ENCODE data around the gene UQCC3.
"Not testable (repeated sequence)": the region's sequence is repeated elsewhere in the genome, so short reads cannot be mapped to it uniquely, and the experiment has no call there.

UQCC3 gene, protein sequence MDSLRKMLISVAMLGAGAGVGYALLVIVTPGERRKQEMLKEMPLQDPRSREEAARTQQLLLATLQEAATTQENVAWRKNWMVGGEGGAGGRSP

DNA sequence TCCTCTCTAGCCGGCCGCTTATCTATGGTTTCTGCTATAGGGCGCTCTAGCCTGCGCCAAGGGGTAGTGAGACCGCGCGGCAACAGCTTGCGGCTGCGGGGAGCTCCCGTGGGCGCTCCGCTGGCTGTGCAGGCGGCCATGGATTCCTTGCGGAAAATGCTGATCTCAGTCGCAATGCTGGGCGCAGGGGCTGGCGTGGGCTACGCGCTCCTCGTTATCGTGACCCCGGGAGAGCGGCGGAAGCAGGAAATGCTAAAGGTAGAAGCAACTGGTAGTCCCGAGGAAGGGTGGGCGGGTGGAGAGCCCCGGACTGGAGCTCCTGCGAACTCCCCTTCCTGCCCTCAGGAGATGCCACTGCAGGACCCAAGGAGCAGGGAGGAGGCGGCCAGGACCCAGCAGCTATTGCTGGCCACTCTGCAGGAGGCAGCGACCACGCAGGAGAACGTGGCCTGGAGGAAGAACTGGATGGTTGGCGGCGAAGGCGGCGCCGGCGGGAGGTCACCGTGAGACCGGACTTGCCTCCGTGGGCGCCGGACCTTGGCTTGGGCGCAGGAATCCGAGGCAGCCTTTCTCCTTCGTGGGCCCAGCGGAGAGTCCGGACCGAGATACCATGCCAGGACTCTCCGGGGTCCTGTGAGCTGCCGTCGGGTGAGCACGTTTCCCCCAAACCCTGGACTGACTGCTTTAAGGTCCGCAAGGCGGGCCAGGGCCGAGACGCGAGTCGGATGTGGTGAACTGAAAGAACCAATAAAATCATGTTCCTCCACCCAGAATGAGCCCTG, at the start of gene UQCC3, which contains the start of gene LBHD1:
TSS of gene UQCC3 (plus strand) at position 66 of the 782 bp plus-strand sequence. CDS start at position 139, 73 bp downstream.
TSS of gene LBHD1 (minus strand) at position 660 of the 782 bp plus-strand sequence. CDS start 2,236 bp downstream, outside the sequence.
- peak; percentile 86 for DNase-seq (ENCODE audit: low spot score)

DNA sequence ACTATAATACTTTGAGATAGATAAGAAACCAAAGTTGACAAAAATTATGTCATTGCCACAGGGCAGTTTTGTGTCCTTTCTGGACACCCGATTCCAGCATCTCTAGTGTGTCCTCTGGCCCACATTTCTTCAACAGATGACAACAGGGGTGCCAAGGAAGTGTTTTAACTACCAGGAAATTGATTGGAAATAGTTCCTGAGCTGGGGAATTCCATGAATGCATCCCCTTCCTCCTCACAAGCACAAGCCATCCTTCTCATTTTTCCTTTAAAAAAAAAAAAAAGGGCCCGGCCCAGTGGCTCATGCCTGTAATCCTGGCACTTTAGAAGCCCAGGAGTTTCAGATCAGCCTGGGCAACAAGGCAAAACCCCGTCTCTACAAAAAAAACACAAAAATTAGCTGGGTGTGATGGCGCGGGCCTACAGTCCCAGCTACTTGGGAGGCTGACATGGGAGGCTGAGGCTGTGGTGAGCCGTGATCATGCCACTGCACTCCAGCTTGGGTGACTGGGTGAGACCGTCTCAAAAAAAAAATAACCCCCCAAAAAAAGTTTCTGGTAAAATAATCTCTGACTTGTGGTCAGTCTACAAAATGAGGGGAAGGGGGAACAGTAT, 48.9 kb upstream of the UQCC3 start:
- DNase-seq (ENCODE audit: low spot score) = no peak

DNA sequence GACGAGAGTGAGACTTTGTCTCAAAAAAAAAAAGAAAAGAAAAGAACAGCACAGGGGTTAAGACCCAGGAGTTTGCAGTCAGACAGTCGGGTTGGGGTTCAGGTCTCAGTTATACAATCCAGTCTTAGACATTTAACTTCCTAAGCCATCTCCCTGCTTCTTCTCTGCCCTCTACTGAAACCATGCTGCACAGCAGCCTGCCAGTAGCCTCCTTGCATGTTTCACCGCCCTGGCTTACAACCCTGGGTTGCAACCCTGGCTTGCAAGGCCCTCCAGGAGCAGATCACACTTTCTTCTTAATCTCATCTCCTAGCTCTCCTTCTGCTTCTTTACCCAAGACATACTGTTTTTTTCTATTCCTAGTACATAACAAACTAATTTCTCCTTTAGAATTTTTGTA, 43.8 kb upstream of the UQCC3 start:
- no peak for DNase-seq (ENCODE audit: low spot score)

DNA sequence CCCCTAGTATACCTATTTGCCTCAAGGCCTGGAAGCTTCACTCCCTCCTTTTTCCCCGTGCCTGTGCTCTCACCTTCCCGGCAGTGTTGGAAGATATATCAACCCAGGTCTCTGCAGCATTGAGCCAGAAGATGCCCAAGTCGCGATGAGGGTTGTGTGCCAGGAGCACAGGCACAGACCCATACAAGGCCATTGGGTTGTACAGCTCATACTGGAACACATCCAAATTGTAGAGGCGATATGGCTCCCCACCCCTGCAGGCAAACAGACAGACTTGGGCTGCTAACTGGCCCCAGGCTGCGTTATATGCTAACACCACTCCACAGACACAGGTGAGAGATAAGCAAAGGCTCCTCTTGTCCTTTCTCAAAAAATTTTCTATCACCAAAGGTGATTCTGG, 39.0 kb upstream of the UQCC3 start:
- DNase-seq (ENCODE audit: low spot score) = no peak

DNA sequence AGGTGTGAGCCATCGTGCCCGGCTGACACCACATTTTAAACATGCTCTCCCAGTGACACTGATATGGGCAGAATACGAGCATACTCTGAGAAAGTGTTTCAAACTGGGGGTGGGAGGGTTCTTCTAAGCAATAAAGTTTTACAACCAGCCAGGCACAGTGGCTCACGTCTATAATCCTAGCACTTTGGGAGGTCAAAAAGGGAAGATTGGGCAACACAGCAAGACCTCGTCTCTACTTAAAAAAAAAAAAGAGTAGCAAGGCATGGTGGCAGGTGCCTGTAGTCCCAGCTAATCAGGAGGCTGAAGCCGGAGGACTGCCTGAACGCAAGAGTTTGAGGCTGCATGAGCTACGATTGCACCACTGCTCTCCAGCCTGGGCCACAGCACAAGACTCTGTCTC, 27.3 kb upstream of the UQCC3 start:
- no peak for DNase-seq (ENCODE audit: low spot score)

DNA sequence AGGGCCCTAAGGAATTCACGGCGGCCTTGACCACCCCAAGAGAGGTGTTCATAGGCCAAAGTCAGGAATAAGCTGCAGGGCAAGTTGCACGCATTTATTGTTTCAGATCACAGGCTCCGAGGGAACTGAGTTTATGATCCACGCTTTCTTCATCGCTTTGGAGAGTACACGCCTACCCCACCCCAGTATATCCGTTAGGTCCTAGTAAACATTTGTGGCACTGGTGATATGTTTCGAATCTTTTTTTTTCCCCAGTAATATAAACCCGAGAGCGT, 25.9 kb upstream of the UQCC3 start:
- no peak for DNase-seq (ENCODE audit: low spot score)

DNA sequence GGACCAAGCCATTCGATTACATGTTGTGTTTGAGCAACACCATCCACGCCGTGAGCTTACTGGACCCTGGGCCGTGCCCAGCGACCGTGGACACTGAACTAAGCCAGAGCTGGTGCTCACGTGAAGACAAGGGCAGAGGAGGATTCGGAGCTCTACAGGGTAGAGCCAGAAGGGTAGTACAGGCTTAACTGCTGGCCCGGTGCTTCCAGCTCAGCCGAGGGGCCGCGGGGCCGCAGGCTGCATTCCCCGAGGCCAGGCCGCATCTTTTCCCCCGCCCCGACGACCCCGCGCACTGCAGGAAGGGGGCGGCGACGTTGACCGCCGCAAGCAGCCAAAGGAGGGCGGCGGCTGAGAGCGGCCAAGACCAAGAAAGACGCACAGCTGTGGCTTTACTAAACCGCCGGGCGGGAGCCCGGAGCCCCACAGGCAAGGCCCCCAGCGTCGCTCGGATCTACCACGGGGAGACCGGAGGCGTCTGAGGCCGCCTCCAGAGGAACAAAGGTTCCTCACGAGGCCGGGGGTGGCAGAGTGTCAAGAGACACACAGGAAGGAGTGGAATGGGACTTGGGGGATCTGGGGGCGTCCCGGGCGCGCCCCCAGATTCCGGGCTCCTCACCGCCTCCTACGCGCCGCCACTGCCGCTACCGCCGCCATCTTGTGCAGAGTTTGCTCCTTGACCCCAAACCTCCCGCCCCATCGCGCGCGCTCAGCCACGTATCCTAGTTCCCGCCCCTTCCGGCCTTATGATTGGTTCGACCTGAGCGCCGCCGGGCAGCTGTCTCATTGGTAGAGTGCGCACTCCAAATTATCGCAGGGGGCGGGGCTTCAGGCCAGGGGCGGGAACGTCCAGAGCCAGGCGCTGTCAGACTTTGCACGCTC, 25.3 kb upstream of the UQCC3 start, which contains the start of gene GANAB:
TSS of gene GANAB (minus strand) at position 668 of the 879 bp plus-strand sequence. CDS start at position 654, 14 bp downstream.
- DNase-seq (ENCODE audit: low spot score) = peak; percentile 98

DNA sequence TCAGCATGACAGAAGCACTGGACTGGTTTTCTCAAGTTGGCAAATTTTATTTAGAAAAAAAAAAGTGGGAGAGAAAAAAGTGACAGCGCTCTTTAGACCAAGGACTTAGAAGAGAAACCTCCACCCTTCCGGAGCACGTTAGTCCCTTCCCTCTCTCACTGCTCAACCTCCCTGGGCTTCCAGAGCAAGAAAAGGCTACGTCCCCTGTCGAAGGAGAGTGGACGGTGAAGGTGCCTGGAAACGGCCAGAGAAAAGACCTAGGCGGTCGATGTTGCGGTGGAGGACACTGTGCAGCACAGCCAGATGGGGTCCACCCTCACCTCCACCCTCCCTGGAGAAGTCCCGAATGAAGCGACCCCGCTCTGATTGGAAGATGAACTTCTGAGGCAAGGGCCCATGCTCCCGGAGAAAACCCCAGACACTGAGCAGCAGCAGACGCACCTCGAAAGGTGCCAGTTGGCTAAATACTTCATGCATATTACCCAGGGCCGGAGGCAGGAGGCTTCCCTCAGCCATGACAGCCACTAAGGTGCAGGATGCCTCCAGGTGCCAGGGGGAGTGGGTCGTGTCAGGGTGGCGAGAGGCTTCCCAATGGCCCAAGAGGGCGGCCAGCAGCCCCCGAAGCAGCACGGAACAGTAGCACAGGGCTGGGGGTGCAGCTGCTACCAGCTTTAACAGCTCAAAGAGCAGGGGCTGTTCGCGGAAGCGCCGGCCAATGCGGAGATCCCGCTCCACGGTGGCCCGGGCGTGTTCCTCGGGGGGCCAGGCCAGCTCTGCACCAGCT, 24.5 kb upstream of the UQCC3 start:
- DNase-seq (ENCODE audit: low spot score) = no peak

DNA sequence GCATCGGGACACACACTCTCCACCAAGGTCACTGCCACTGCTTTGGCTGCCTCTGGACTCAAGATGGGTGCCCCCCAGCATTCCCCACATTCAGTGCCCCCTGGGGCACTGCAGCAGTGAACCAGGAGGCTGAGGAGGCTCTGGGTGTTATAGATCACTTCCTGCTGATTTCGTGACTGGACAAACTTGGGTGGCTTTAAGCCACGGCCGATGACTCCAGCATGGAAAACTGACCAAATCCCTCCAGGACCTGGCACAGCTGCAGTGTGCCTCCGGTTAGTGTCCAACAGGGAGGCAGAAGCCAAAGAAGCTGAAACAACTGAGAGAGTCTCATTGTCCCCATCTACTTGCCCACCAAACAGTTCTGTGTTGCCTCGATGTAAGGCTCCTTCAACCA, 23.9 kb upstream of the UQCC3 start:
- no peak for DNase-seq (ENCODE audit: low spot score)

DNA sequence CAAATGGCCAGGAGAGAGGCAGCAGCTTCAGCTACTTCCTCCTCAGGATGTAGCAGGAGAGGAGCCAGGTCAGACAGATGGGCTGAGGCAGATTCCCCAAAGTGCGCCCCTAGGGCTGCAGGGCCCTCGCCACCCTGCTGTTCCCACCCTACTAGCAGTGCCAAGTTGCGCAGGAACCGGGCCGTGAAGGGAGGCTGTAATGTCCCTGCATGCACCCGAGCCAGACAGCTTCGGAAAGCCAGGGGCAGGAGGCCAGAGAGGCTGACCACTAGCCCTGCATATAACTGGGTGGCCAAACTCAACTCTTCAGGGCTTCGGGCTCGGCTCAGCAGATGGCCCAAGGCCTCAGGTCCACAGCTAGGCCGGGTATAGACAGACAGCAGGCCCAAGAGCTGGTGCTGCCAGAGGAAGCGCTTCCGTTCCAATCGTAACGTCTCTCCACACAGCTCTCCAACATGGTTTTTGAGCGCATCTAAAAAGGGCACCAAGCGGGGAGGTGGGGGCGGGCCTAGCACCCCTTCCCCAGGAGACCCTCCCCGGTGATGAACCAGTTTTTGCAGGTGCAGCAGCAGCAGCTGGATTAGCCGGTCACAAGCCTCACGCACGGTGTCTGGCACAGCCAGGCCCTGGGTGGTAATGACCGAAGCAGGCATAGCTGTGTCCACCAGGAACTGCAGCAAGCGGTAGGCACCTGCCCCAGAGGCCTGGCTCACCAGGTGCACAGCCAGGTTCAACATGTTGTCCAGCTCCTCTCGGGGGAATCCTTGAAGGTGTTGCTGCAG, 23.1 kb upstream of the UQCC3 start:
- no peak for DNase-seq (ENCODE audit: low spot score)

DNA sequence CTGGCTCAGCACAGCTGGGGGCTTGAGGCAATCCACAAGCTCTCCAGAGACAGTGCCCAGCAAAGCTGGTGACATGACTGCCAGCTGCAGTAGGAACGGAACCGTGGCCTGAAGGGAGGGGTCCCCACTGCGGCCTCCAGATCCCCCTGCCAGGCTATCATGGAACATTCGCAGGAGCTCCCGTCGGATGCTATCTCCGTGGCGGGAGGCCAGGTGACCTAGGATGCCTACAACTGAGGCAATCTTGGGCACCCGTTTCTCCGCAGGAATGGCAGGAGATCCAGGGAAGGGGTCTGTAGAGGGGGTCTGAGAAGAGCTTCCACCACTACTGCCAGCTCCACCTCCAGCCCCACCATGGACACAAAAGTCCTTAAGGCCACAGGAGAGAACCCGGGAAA, 22.5 kb upstream of the UQCC3 start:
- no peak for DNase-seq (ENCODE audit: low spot score)

DNA sequence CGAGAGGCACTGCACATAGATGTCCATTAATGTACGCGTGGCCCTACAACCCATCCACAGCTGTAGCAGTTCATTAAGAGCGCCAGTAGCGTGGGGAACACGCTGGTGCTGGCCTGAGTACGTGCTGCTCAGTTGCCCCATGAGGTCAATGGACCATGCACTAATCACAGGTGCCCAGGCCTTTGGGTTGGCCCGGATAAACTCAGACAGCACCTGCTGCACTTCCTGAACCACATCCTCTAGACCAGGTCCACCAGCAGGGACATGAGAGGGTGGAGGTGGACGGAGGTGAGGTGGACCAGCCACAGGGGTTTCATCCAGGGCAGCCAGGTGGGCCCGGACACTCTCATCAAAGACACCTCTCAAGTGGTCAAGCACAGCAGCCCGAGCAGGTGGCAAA, 22.0 kb upstream of the UQCC3 start:
- DNase-seq (ENCODE audit: low spot score) = no peak

DNA sequence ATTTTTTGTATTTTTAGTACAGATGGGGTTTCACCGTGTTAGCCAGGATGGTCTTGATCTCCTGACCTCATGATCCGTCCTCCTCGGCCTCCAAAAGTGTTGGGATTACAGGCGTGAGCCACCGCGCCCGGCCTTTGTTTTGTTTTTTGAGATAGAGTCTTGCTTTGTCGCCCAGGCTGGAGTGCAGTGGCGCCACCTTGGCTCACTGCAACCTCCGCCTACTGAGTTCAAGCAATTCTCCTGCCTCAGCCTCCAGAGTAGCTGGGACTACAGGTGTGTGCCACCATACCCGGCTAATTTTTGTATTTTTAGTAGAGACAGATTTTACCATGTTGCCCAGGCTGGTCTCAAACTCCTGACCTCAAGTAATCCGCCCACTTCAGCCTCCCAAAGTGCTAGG, 21.2 kb upstream of the UQCC3 start:
- DNase-seq (ENCODE audit: low spot score) = not testable (repeated sequence)

DNA sequence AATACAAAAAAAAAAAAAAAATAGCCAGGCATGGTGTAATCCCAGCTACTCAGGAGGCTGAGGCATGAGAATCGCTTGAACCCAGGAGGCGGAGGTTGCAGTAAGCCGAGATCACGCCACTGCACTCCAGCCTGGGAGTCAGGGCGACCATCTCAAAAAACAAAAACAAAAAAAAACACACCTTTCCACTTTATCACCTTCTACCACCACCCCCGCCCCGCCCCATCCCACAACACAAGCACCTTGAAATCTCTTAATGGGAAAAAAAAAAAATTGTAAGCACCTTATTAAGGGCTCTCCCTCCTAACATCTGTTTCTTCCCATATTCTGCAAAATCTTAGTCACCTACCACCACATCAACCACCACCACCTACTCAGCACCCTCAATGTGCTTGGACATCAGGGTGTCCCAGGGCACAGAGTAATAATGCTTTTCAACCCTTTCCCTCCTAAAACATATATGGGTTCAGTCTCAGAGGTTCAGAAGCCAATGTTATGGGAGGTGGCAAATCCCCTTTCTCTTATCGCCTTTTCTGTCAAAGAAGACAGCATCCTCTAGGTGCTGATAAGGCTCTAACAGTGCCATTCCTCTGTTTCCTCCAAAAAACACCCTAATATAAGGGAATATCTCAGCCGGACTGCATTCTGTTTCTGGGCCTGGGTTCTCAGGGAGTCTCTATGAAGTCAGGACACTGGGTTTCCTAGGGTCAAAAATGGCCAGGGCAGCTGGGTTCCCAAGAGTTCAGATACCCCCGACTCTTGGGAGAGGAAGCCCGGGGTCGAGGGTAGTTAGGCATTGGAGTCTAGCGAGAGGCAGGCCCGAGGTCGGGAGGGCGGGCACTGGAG, 19.1 kb upstream of the UQCC3 start:
- no peak for DNase-seq (ENCODE audit: low spot score)

DNA sequence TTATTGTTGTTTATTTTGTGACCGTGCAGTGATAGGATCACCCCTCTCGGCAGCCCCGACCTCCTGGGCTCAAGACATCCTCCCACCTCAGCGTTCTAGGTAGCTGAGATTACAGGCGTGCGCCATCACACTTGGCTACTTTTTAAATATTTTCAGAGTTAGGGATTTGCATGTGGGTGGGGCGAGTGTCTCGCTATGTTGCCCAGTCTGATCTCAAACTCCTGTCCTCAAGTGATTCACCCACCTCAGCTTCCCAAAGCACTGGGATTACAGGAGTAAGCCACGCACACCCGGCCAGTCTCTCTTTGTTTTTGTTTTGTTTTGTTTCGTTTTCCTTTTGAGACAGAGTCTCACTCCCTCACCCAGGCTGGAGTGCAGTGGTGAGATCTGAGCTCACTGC, 17.2 kb upstream of the UQCC3 start:
- no peak for DNase-seq (ENCODE audit: low spot score)

DNA sequence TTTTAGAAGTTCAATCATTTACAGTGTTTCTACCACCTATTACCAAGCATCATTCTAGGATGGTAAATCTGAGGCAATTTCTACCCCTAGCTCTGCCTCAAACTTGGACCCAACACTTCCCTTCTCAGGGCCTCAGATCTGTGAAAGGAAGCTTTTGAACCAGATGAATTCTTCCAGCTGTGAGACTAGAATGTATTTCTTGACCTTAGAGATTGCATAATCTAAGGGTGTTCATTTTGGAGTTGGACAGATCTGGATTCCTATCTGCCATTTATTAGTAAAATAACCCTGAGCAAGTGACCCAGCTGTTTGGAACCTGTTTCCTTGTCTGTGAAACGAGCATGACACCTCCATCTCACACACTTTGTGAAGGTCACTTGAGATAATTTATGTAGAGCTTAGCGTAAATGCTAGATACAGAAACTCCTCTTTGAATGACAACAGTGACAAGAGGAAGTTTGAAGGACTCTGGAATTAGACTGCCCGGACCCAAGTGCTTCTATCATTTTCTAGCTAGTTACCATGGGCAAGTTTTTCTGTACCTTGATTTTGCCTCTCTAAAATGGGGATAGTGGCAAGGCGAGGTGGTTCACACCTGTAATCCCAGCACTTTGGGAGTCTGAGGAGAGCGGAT, 14.6 kb upstream of the UQCC3 start:
- DNase-seq (ENCODE audit: low spot score) = no peak

DNA sequence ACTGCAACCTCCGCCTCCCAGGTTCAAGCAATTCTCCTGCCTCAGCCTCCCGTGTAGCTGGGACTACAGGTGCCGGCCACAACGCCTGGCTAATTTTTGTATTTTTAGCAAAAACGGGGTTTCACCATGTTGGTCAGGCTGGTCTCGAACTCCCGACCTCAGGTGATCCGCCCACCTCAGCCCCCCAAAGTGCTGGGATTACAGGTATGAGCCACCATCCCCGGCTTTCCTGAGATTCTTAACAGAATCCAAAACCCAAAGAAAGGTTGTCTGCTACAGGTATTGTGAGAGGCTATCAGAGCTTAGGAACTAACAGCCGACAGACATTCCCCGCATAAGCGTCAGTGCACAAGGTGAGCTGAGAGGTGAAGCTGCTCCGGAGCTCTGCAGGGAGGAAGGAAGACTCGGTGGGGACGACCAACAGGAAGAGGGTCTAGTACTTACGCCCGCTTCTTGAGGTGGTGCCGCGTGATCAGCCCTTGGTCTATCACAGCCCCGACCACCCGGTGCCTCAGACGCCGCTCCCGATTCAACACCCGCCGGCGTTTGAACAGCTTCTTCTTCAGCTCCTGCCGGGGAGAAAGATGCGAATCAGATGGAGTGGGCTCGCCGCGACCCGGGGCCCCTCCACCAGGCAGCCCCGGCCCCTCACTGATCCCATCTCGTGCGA, 6.9 kb upstream of the UQCC3 start:
- DNase-seq (ENCODE audit: low spot score) = no peak

DNA sequence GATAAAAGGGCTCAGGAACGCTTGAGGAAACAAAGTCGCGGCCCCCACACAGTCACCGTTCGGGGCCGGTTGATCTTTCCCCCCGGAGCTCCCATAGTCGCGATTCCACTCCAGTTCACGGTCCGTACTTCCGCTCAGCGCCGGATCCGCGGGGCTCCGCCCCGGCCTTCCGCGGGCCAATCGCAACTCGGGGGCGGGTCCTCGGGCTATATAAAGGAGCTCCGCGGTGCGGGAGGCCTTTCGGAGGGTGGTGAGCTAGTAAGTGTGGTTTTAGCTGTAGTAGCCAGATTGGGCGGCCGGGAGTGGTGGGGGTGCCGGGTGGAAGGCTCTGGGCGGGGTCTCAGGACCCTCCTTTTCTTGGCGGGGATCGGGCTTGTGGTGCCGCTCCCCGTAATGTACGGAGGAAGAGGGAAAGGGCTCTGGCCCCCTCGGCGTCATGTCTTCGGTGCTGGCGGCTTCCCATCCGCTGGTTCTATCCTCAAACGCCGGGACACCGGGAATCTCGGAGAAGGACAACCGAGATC, 6.3 kb upstream of the UQCC3 start, which contains the start of the genes C11orf98 and CSKMT:
TSS of gene C11orf98 (minus strand) at position 136 of the 524 bp plus-strand sequence. CDS start at position 95, 41 bp downstream.
TSS of gene CSKMT (plus strand) at position 238 of the 524 bp plus-strand sequence. CDS start 568 bp downstream, outside the sequence.
- peak; percentile 93 for DNase-seq (ENCODE audit: low spot score)
